Stimulated activated effector memory CD8-positive, alpha-beta T cell treated with anti-CD3 and anti-CD28 coated beads, Interleukin-12 subunit alpha, Interleukin-12 subunit beta, amount 100 ng/mL, for 72 hours (primary cell): ENCODE data around the gene ZNF821.

ENCODE experiments used
- ATAC-seq: fragments of 150-1000 bp; cut with Tn5 transposase; 2 replicates; pipeline ENCODE4 v1.10.0; 2021
- DNase-seq, 2 donors: peaks; one replicate each; pipeline ENCODE4 v3.0.0; 2021 to 2022; ENCODE audit warnings: low spot score in 2 of 2
- H3K27ac Mint-ChIP-seq: one replicate; pipeline ENCODE4 v1.8.0; 2022; ENCODE audit warnings: mild to moderate bottlenecking, mixed read lengths
- H3K36me3 Mint-ChIP-seq: one replicate; pipeline ENCODE4 v1.8.0; 2022; ENCODE audit warnings: mild to moderate bottlenecking, mixed read lengths
- H3K4me1 Mint-ChIP-seq: one replicate; pipeline ENCODE4 v1.8.0; 2022; ENCODE audit warnings: mixed read lengths
- H3K4me3 Mint-ChIP-seq: one replicate; pipeline ENCODE4 v1.8.0; 2022; ENCODE audit warnings: mild to moderate bottlenecking, mixed read lengths
- H3K9me3 Mint-ChIP-seq: one replicate; pipeline ENCODE4 v1.8.0; 2022; ENCODE audit warnings: mixed read lengths

The ZNF821 gene

GRCh38 chr16:71883849-71884638 is at the start of gene ZNF821:
Gene ZNF821 (minus strand): TSS chr16:71884182. CDS start chr16:71879946, 4,236 bp downstream.
- H3K4me3 Mint-ChIP-seq, result peak within 1 kb of the TSS; percentile 99
- H3K9me3 Mint-ChIP-seq, result no peaks in the 10 kb centered on the region
- peak; percentile 77 for ATAC-seq
- H3K27ac Mint-ChIP-seq, result peak within 1 kb of the TSS; percentile 97
- H3K36me3 Mint-ChIP-seq, result peaks cover 20% of the 10 kb centered on the region
- peaks cover 28% of the 10 kb centered on the region for H3K4me1 Mint-ChIP-seq
- DNase-seq, result peak; percentile 67 to 86

- Mint-ChIP-seq H3K4me3 (no peak overlapping the region), H3K9me3 (no peaks in the 10 kb centered on the region)
- ATAC-seq, result no peak
These were observed 49.0 kb upstream of the ZNF821 start for GRCh38 chr16:71933017-71933416.

GRCh38 chr16:71931599-71931998 is 47.6 kb upstream of the ZNF821 start:
- no peak for ATAC-seq
- Mint-ChIP-seq H3K36me3 (peaks cover 82% of the 10 kb centered on the region), H3K27ac (no peak overlapping the region), H3K9me3 (no peaks in the 10 kb centered on the region), H3K4me3 (no peak overlapping the region), H3K4me1 (peaks cover 11% of the 10 kb centered on the region)
- DNase-seq, result no peak

More at GRCh38 chr16:71933017-71933416, 49.0 kb upstream of the ZNF821 start:
- Mint-ChIP-seq H3K4me1 (peaks cover 8% of the 10 kb centered on the region), H3K27ac (peak overlapping the region; percentile 78), H3K36me3 (peaks cover 68% of the 10 kb centered on the region)
- DNase-seq, result no peak

GRCh38 chr16:71931001-71931400 is 47.0 kb upstream of the ZNF821 start:
- no peak overlapping the region for H3K27ac Mint-ChIP-seq

GRCh38 chr16:71930013-71930563 is 46.1 kb upstream of the ZNF821 start:
- Mint-ChIP-seq H3K4me3 (no peak overlapping the region), H3K4me1 (peaks cover 14% of the 10 kb centered on the region), H3K27ac (no peak overlapping the region), H3K9me3 (no peaks in the 10 kb centered on the region), H3K36me3 (peaks cover 94% of the 10 kb centered on the region)
- ATAC-seq, result no peak
- DNase-seq, result no peak

More at GRCh38 chr16:71931001-71931400, 47.0 kb upstream of the ZNF821 start:
- Mint-ChIP-seq H3K36me3 (peaks cover 88% of the 10 kb centered on the region), H3K4me1 (peaks cover 14% of the 10 kb centered on the region), H3K9me3 (no peaks in the 10 kb centered on the region), H3K4me3 (no peak overlapping the region)
- DNase-seq (no peak), ATAC-seq (no peak)

- no peaks in the 10 kb centered on the region for H3K9me3 Mint-ChIP-seq
- H3K4me1 Mint-ChIP-seq, result peaks cover 12% of the 10 kb centered on the region
- DNase-seq, result no peak
- no peak overlapping the region for H3K4me3 Mint-ChIP-seq
- ATAC-seq, result no peak
- peaks cover 97% of the 10 kb centered on the region for H3K36me3 Mint-ChIP-seq
- peak overlapping the region; percentile 10 for H3K27ac Mint-ChIP-seq
These were observed 45.1 kb upstream of the ZNF821 start for GRCh38 chr16:71929048-71929447.

GRCh38 chr16:71927787-71928186 is 43.8 kb upstream of the ZNF821 start:
- Mint-ChIP-seq H3K9me3 (no peaks in the 10 kb centered on the region), H3K27ac (peak overlapping the region; percentile 74), H3K36me3 (peaks cover 100% of the 10 kb centered on the region), H3K4me1 (peaks cover 13% of the 10 kb centered on the region), H3K4me3 (no peak overlapping the region)
- ATAC-seq (no peak), DNase-seq (no peak)

GRCh38 chr16:71927383-71927782 is 43.4 kb upstream of the ZNF821 start:
- Mint-ChIP-seq H3K36me3 (peaks cover 100% of the 10 kb centered on the region), H3K4me3 (no peak overlapping the region), H3K9me3 (no peaks in the 10 kb centered on the region), H3K27ac (peak overlapping the region; percentile 74), H3K4me1 (peaks cover 13% of the 10 kb centered on the region)
- ATAC-seq (no peak), DNase-seq (no peak)

GRCh38 chr16:71924710-71925109 is 40.7 kb upstream of the ZNF821 start:
- peaks cover 13% of the 10 kb centered on the region for H3K4me1 Mint-ChIP-seq
- no peak overlapping the region for H3K4me3 Mint-ChIP-seq
- no peak for DNase-seq
- no peaks in the 10 kb centered on the region for H3K9me3 Mint-ChIP-seq
- H3K27ac Mint-ChIP-seq, result no peak overlapping the region
- ATAC-seq, result no peak
- peaks cover 100% of the 10 kb centered on the region for H3K36me3 Mint-ChIP-seq

GRCh38 chr16:71923941-71924690 is 40.1 kb upstream of the ZNF821 start:
- Mint-ChIP-seq H3K4me1 (peaks cover 17% of the 10 kb centered on the region), H3K9me3 (no peaks in the 10 kb centered on the region), H3K27ac (peak overlapping the region; percentile 26), H3K36me3 (peaks cover 100% of the 10 kb centered on the region), H3K4me3 (no peak overlapping the region)
- ATAC-seq, result no peak
- no peak for DNase-seq

GRCh38 chr16:71920658-71921057 is 36.7 kb upstream of the ZNF821 start:
- H3K4me3 Mint-ChIP-seq, result no peak overlapping the region
- H3K9me3 Mint-ChIP-seq, result no peaks in the 10 kb centered on the region
- ATAC-seq (no peak), DNase-seq (no peak)
- H3K4me1 Mint-ChIP-seq, result peaks cover 30% of the 10 kb centered on the region
- peaks cover 100% of the 10 kb centered on the region for H3K36me3 Mint-ChIP-seq
- peak overlapping the region; percentile 48 for H3K27ac Mint-ChIP-seq

GRCh38 chr16:71919035-71919434 is 35.1 kb upstream of the ZNF821 start:
- H3K4me3 Mint-ChIP-seq, result no peak overlapping the region
- no peaks in the 10 kb centered on the region for H3K9me3 Mint-ChIP-seq
- no peak for ATAC-seq
- peak overlapping the region; percentile 33 for H3K27ac Mint-ChIP-seq
- no peak for DNase-seq
- H3K36me3 Mint-ChIP-seq, result peaks cover 100% of the 10 kb centered on the region
- H3K4me1 Mint-ChIP-seq, result peaks cover 45% of the 10 kb centered on the region

GRCh38 chr16:71917900-71918299 is 33.9 kb upstream of the ZNF821 start:
- Mint-ChIP-seq H3K4me1 (peaks cover 50% of the 10 kb centered on the region), H3K4me3 (no peak overlapping the region), H3K36me3 (peaks cover 100% of the 10 kb centered on the region), H3K27ac (no peak overlapping the region), H3K9me3 (no peaks in the 10 kb centered on the region)
- no peak for ATAC-seq
- no peak for DNase-seq

GRCh38 chr16:71916397-71916920 is 32.5 kb upstream of the ZNF821 start:
- H3K36me3 Mint-ChIP-seq, result peaks cover 100% of the 10 kb centered on the region
- ATAC-seq, result no peak
- DNase-seq, result no peak
- H3K4me1 Mint-ChIP-seq, result peaks cover 57% of the 10 kb centered on the region
- H3K4me3 Mint-ChIP-seq, result no peak overlapping the region
- peak overlapping the region; percentile 77 for H3K27ac Mint-ChIP-seq
- no peaks in the 10 kb centered on the region for H3K9me3 Mint-ChIP-seq

GRCh38 chr16:71915350-71915749 is 31.4 kb upstream of the ZNF821 start:
- Mint-ChIP-seq H3K4me1 (peaks cover 57% of the 10 kb centered on the region), H3K9me3 (no peaks in the 10 kb centered on the region), H3K27ac (peak overlapping the region; percentile 77), H3K36me3 (peaks cover 100% of the 10 kb centered on the region), H3K4me3 (no peak overlapping the region)
- DNase-seq (no peak), ATAC-seq (no peak)
